WTC11 (cell line): ENCODE data around the gene ASTN2.

Experiments used
- AR ChIP-seq: fragments of 250-450 bp; sonication (Bioruptor Pico); IDR thresholded peaks from 2 replicates; pipeline ENCODE4 v1.9.0; 2021; ENCODE audit warnings: mild to moderate bottlenecking
- CDX4 ChIP-seq: fragments of 250-450 bp; sonication (Bioruptor Pico); IDR thresholded peaks from 2 replicates; pipeline ENCODE4 v1.9.0; 2021; ENCODE audit warnings: moderate library complexity, mild to moderate bottlenecking, inconsistent platforms, borderline replicate concordance
- CTCF ChIP-seq: fragments of 200-600 bp; IDR thresholded peaks from 2 replicates; pipeline ENCODE4 v1.8.0; 2022; ENCODE audit warnings: antibody characterized with exemption
- ELF4 ChIP-seq: sonication (generic); formaldehyde crosslinking; IDR thresholded peaks from 2 replicates; pipeline ENCODE4 v1.8.1; 2022; ENCODE audit warnings: low read depth, mild to moderate bottlenecking, moderate library complexity, missing genetic modification reagents
- MLX ChIP-seq: sonication (generic); formaldehyde crosslinking; IDR thresholded peaks from 2 replicates; pipeline ENCODE4 v1.8.1; 2023; ENCODE audit warnings: mild to moderate bottlenecking, missing genetic modification reagents, moderate library complexity
- SP1 ChIP-seq: sonication (generic); formaldehyde crosslinking; conservative IDR thresholded peaks from 2 replicates; pipeline ENCODE4 v1.8.1; 2022; ENCODE audit warnings: missing genetic modification reagents

- TF ChIP-seq ELF4 (CRISPR knock-in tag) (no peak), CTCF (no peak), SP1 (no peak), AR (CRISPR knock-in tag) (no peak), MLX (no peak), CDX4 (no peak)
Observed at GRCh38 chr9:117156144-117156688, 258.6 kb downstream of the ASTN2 start.
